Loucy (cell line): Measurements from ENCODE around the gene MRPL49.

Experiments used
- CTCF ChIP-seq: fragments of 200-600 bp; sonication (generic); conservative IDR thresholded peaks from 2 replicates; pipeline ENCODE4 v1.5.1; 2014; ENCODE audit warnings: mild to moderate bottlenecking, antibody characterized with exemption, low read length
- EZH2phosphoT487 ChIP-seq: fragments of 200-600 bp; IDR thresholded peaks from 2 replicates; pipeline ENCODE4 v1.6.1; 2018; ENCODE audit warnings: antibody characterized with exemption, mild to moderate bottlenecking, moderate library complexity, borderline replicate concordance

- TF ChIP-seq CTCF (no peak), EZH2phosphoT487 (no peak)
These were observed 5.5 kb downstream of the MRPL49 start for GRCh38 chr11:65127473-65128181.
